DOHH2 (cell line): ENCODE results near the gene BPIFB1.

Experiments
- CTCF ChIP-seq: fragments of 200-600 bp; sonication (generic); IDR thresholded peaks from one replicate; pipeline ENCODE4 v1.5.1; 2014; ENCODE audit warnings: antibody characterized with exemption, mild to moderate bottlenecking, low read depth, low read length; ENCODE audit not compliant: poor library complexity, severe bottlenecking
- EZH2phosphoT487 ChIP-seq: fragments of 200-600 bp; sonication (generic); IDR thresholded peaks from 2 replicates; pipeline ENCODE4 v1.6.1; 2017; ENCODE audit warnings: borderline replicate concordance, mild to moderate bottlenecking, antibody characterized with exemption, low read length, moderate library complexity, mixed read lengths

GRCh38 chr20:33353013-33353402 lies 70.0 kb downstream of the BPIFB1 start:
- TF ChIP-seq CTCF: no peak
- TF ChIP-seq EZH2phosphoT487: no peak
